OCI-LY3 (cell line): Measurements from ENCODE around the gene CYTH1.

Experiments used
- H2AFZ ChIP-seq: fragments of 200-600, 300-600 bp; shearing (Covaris generic); 2 replicates; pipeline ENCODE4 v1.6.0; 2014; ENCODE audit warnings: antibody characterized with exemption, low read depth, low read length
- H3K27ac ChIP-seq: fragments of 200-600, 300-600 bp; sonication (generic); 2 replicates; pipeline ENCODE4 v1.5.1; 2014; ENCODE audit warnings: mild to moderate bottlenecking, low read length, moderate library complexity, mixed read lengths
- H3K27me3 ChIP-seq: fragments of 200-600, 300-600 bp; sonication (generic); 2 replicates; pipeline ENCODE4 v1.6.1; 2014; ENCODE audit warnings: low read depth, low read length, mixed read lengths
- H3K36me3 ChIP-seq: fragments of 200-600, 300-600 bp; sonication (generic); replicated peaks from 2 replicates; pipeline ENCODE3; 2014; ENCODE audit warnings: low read depth, low read length, mixed read lengths
- H3K4me1 ChIP-seq: fragments of 300-600, 200-600 bp; sonication (generic); 2 replicates; pipeline ENCODE4 v1.6.1; 2014; ENCODE audit warnings: low read length, mixed read lengths
- H3K4me2 ChIP-seq: fragments of 200-600, 300-600 bp; sonication (generic); 2 replicates; pipeline ENCODE4 v1.6.1; 2014; ENCODE audit warnings: low read length, mixed read lengths
- H3K4me3 ChIP-seq: fragments of 300-600, 200-600 bp; sonication (generic); 2 replicates; pipeline ENCODE4 v1.5.1; 2014; ENCODE audit warnings: antibody characterized with exemption, mild to moderate bottlenecking, low read length, moderate library complexity
- H3K79me2 ChIP-seq: fragments of 300-600, 200-600 bp; shearing (Covaris generic); 2 replicates; pipeline ENCODE4 v1.6.1; 2014; ENCODE audit warnings: mild to moderate bottlenecking, low read length, mixed read lengths
- H3K9ac ChIP-seq: fragments of 300-600, 200-600 bp; shearing (Covaris generic); 2 replicates; pipeline ENCODE4 v1.6.0; 2014; ENCODE audit warnings: mild to moderate bottlenecking, low read length, moderate library complexity
- H3K9me3 ChIP-seq: fragments of 200-600, 300-600 bp; shearing (Covaris generic); 2 replicates; pipeline ENCODE4 v1.6.1; 2014; ENCODE audit warnings: low read length, mixed read lengths; ENCODE audit not compliant: insufficient read depth
- H4K20me1 ChIP-seq: fragments of 200-600, 300-600 bp; sonication (generic); 2 replicates; pipeline ENCODE4 v1.6.1; 2016; ENCODE audit warnings: low read length, mixed read lengths; ENCODE audit not compliant: insufficient read depth
- CTCF ChIP-seq: fragments of 200-600, 300-600 bp; sonication (generic); IDR thresholded peaks from 2 replicates; pipeline ENCODE4 v1.5.1; 2014; ENCODE audit warnings: antibody characterized with exemption, low read length, low read depth
- EZH2phosphoT487 ChIP-seq: fragments of 200-600 bp; shearing (Covaris generic); IDR thresholded peaks from 2 replicates; pipeline ENCODE4 v1.6.1; 2018; ENCODE audit warnings: antibody characterized with exemption, mixed run types, low read depth

Gene CYTH1

GRCh38 chr17:78647032-78647431, 135.0 kb downstream of the CYTH1 start:
- H2AFZ ChIP-seq, result no peak overlapping the region
- H3K9ac ChIP-seq, result no peak overlapping the region
- peaks cover 30% of the 10 kb centered on the region for H3K4me1 ChIP-seq
- H4K20me1 ChIP-seq, result no peaks in the 10 kb centered on the region
- TF ChIP-seq EZH2phosphoT487 (no peak), CTCF (no peak)
- H3K36me3 ChIP-seq, result no peaks in the 10 kb centered on the region
- H3K9me3 ChIP-seq, result peaks cover 10% of the 10 kb centered on the region; the same call in 1 of the 2 replicates
- H3K27me3 ChIP-seq, result no peaks in the 10 kb centered on the region
- no peak overlapping the region for H3K27ac ChIP-seq
- no peak overlapping the region for H3K4me2 ChIP-seq
- H3K4me3 ChIP-seq, result no peak overlapping the region
- H3K79me2 ChIP-seq, result no peaks in the 10 kb centered on the region

DNA sequence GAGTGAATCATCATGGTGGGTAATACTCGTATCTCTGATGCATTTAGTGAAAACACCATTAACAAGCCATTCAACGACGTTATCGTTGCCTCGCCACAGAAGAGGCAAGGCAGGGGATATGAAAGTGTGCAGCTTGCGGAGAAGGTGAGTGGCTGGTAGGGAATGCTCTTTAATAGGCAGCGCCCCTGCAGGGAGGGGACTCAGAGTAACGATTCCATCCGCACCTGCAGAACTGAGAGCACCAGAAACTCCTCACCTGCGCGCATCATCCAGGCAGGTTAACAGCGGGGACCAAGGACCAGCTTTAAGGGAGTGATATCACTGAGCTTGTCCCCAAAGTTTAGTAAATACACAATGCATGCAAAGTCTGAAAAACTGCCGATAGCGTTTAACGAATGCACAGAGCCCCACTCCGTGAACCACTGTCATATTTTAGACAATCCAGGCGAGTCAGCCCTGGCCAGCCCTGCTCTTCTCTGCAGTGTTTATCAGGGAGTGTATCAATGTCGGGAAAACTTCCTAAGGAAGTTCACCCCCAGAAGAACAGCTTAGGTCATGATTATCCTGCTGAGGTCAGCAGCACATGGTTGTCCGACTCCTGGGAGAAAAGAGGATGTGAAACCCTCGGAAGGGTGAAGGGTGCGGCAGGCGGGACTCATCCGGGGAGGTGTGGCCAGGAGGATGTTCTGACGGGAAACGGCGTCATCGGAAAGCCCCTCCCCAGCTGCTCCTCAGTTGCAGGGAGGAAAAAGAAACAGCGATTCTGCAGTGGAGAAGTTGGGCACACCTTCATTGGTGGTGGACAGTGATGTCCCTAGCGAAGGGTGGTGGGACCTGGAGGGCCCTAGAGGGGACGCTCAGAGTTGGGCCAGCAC, 136.4 kb downstream of the CYTH1 start:
- Histone ChIP-seq H4K20me1 (no peaks in the 10 kb centered on the region), H3K9me3 (peaks cover 10% of the 10 kb centered on the region; the same call in 1 of the 2 replicates), H2AFZ (no peak overlapping the region), H3K27ac (peak overlapping the region; percentile 82), H3K36me3 (no peaks in the 10 kb centered on the region), H3K4me2 (peak overlapping the region; percentile 80), H3K4me3 (peak overlapping the region; percentile 69), H3K79me2 (no peaks in the 10 kb centered on the region), H3K9ac (peak overlapping the region; percentile 54; the same call in 1 of the 2 replicates), H3K27me3 (no peaks in the 10 kb centered on the region), H3K4me1 (peaks cover 30% of the 10 kb centered on the region)
- TF ChIP-seq EZH2phosphoT487, result no peak
- no peak for TF ChIP-seq CTCF

GRCh38 chr17:78644931-78645351, 137.1 kb downstream of the CYTH1 start:
- H3K4me3 ChIP-seq, result no peak overlapping the region
- H2AFZ ChIP-seq, result no peak overlapping the region
- peak overlapping the region; percentile 80 for H3K4me2 ChIP-seq
- peak overlapping the region; percentile 31; the same call in 1 of the 2 replicates for H3K9ac ChIP-seq
- no peaks in the 10 kb centered on the region for H4K20me1 ChIP-seq
- H3K9me3 ChIP-seq, result peaks cover 10% of the 10 kb centered on the region; the same call in 1 of the 2 replicates
- H3K27me3 ChIP-seq, result no peaks in the 10 kb centered on the region
- H3K4me1 ChIP-seq, result peaks cover 31% of the 10 kb centered on the region
- no peaks in the 10 kb centered on the region for H3K79me2 ChIP-seq
- no peaks in the 10 kb centered on the region for H3K36me3 ChIP-seq
- peak overlapping the region; percentile 82 for H3K27ac ChIP-seq
- no peak for TF ChIP-seq CTCF
- no peak for TF ChIP-seq EZH2phosphoT487

DNA sequence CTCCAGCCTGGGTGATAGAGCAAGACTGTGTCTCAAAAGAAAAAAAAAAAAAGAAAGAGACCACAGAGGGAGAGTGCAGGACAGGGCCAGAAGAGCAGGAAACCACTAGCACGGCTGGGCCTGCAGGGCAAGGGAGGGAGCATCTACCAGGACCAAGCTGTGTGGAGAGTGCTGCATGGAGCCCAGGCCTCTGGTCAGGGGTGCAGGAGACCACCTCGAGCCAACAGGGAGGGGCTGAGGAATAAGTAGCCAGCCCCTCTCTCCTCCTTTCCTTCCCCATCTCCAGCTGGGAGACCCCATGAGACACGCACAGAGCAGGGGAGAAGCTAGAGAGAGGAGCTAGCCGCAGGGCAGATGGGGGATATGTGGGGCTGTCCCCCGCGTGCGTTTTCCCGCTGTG, 137.8 kb downstream of the CYTH1 start:
- peak overlapping the region; percentile 82 for H3K27ac ChIP-seq
- H3K79me2 ChIP-seq, result no peaks in the 10 kb centered on the region
- peaks cover 37% of the 10 kb centered on the region for H3K4me1 ChIP-seq
- no peaks in the 10 kb centered on the region for H3K36me3 ChIP-seq
- no peaks in the 10 kb centered on the region for H4K20me1 ChIP-seq
- H3K27me3 ChIP-seq, result no peaks in the 10 kb centered on the region
- H3K9ac ChIP-seq, result peak overlapping the region; percentile 38; the same call in 1 of the 2 replicates
- H2AFZ ChIP-seq, result no peak overlapping the region
- H3K4me3 ChIP-seq, result no peak overlapping the region
- TF ChIP-seq CTCF, result no peak
- TF ChIP-seq EZH2phosphoT487, result no peak
- H3K9me3 ChIP-seq, result peaks cover 7% of the 10 kb centered on the region; the same call in 1 of the 2 replicates
- peak overlapping the region; percentile 80 for H3K4me2 ChIP-seq
